HG02943 (cell line): Measurements from ENCODE around the gene ATP13A2.
"Not testable (repeated sequence)": the region's sequence is repeated elsewhere in the genome, so short reads cannot be mapped to it uniquely, and the experiment has no call there.

Experiments
- ATAC-seq: cut with Tn5 transposase; IDR thresholded peaks from one replicate; pipeline ENCODE4 v1.9.1; 2021; ENCODE audit warnings: mild to moderate bottlenecking, low read depth, moderate library complexity; ENCODE audit not compliant: unreplicated experiment

The ATP13A2 gene

GRCh38 chr1:16966282-16966681, 45.4 kb downstream of the ATP13A2 start:
- no peak for ATAC-seq

- no peak for ATAC-seq
These were observed 46.2 kb downstream of the ATP13A2 start for GRCh38 chr1:16965486-16966067.

GRCh38 chr1:16964169-16964568, 47.6 kb downstream of the ATP13A2 start:
- ATAC-seq, result not testable (repeated sequence)

DNA sequence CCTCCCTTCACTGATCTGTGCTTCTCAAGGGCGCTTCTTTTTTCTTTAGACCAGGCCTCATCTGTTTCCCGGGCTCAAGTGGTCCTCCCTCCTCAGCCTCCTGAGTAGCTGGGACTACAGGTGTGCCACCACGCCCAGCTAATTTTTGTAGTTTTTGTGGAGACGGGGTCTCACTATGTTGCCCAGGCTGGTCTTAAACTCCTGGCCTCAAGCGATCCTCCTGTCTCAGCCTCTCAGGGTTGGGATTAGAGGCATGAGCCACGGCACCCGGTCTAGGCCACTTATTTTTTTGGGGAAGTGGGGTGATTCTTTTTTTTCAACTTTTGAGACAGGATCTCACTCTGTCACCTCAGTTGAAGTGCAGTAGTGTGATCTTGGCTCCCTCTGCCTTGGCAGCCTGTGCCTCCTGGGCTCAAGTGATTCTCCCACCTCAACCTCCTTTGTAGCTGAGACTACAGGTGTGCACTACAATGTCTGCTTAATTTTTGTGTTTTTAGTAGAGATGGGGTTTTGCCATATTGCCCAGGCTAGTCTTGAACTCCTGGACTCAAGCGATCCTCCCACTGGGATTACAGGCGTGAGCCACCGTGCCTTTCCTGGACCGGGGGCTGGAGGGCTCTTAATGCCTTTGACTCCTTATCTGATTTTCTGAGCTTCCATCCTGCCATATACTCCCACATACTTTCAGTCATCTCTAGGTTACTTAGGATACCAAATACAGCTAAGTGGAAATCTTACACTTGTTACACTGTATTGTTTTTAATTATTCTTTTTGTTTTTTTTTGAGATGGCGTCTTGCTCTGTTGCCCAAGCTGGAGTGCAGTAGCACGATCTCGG, 50.2 kb downstream of the ATP13A2 start:
- no peak for ATAC-seq

DNA sequence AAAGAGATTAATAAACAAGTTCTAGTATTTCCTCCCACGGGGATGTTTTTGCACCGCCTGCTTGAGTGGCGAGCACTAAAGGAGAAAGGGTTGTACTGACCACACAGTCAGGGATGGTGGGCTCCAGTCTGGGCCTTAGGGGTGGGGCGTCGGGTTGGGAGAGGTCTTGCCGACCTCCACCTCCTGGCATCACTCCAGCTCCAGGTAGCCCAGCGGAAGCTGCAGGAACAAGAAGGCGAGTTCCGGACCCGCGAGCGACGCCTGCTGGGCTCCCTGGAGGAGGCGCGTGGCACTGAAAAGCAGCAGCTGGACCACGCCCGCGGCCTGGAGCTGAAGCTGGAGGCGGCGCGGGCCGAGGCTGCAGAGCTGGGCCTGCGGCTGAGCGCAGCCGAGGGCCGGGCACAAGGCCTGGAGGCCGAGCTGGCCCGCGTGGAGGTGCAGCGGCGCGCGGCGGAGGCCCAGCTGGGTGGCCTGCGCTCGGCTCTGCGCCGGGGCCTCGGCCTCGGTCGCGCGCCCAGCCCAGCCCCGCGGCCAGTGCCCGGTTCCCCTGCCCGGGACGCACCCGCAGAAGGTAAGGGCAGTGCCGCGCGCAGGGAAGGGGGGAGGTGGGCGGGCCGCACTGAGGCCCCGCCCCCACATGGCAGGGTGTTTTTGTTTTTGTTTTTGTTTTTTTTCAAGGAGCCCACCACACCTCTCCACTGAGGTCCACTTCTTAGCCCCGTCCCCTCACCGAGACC, 51.0 kb downstream of the ATP13A2 start:
- ATAC-seq, result peak; percentile 65

- no peak for ATAC-seq
These were observed 53.3 kb downstream of the ATP13A2 start for GRCh38 chr1:16958475-16958874.

DNA sequence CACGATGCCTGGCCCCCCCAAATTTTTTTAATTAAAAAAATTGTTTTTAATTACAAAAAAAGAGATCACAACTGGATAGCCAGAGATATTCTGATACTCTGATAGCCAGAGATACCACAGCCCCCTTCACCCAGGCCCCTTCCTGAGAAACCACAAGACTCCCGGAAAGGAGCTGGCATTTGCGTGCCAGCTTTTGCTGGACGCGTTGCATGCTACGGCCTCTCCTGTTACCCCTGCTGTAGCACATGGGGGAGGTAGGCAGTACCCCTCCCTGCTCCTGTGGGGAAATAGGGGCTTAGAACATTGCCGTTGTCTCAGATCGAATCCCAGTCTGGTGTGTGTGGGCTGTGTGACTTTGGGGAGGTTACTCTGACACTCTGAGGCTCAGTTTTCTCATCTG, 54.0 kb downstream of the ATP13A2 start:
- no peak for ATAC-seq

- ATAC-seq, result no peak
These were observed 55.0 kb downstream of the ATP13A2 start for GRCh38 chr1:16956775-16957174.

- ATAC-seq, result no peak
These were observed 56.5 kb downstream of the ATP13A2 start for GRCh38 chr1:16955186-16955585.

DNA sequence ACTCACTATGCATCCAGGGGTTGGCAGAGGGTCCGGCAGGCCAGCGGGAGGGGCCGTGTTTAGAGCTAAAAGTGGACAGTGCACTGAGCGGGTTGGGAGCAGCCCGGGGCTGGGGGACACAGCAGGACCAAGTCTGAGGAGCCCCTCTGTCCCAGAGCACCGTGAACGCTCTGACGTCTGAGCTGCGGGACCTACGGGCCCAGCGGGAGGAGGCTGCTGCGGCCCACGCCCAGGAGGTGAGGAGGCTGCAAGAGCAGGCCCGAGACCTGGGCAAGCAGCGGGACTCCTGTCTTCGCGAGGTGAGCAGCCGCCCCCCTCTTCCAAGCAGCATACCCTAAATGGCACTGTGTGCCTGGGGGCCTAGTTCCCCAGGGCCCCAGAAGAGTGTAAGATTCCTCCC, 57.1 kb downstream of the ATP13A2 start:
- ATAC-seq, result no peak

DNA sequence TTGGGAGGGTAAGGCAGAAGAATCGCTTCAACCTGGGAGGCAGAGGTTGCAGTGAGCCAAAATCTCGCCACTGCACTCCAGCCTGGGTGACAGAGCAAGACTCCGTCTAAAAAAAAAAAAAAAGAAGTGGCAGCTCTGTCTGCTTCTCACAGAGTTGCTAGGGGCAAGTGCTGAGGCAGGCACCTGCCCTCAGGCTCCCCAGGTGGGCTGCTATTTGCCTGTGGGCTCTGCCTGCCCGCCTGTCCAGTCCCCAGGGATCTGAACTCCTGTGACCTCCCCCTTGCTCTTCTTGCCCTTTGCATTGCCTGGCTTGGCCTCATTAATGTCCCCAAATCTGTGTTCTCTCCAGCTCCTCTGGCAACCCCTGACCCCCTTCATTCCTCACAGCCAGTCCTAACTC, 59.4 kb downstream of the ATP13A2 start:
- not testable (repeated sequence) for ATAC-seq

GRCh38 chr1:16949026-16949425, 62.7 kb downstream of the ATP13A2 start:
- not testable (repeated sequence) for ATAC-seq

- not testable (repeated sequence) for ATAC-seq
These were observed 63.3 kb downstream of the ATP13A2 start for GRCh38 chr1:16948282-16948891.

- no peak for ATAC-seq
These were observed 65.1 kb downstream of the ATP13A2 start for GRCh38 chr1:16946646-16947045.

- ATAC-seq, result not testable (repeated sequence)
These were observed 65.5 kb downstream of the ATP13A2 start for GRCh38 chr1:16946185-16946584.

GRCh38 chr1:16945512-16945911, 66.2 kb downstream of the ATP13A2 start:
- ATAC-seq, result not testable (repeated sequence)

GRCh38 chr1:16944038-16944437, 67.7 kb downstream of the ATP13A2 start:
- ATAC-seq, result no peak

DNA sequence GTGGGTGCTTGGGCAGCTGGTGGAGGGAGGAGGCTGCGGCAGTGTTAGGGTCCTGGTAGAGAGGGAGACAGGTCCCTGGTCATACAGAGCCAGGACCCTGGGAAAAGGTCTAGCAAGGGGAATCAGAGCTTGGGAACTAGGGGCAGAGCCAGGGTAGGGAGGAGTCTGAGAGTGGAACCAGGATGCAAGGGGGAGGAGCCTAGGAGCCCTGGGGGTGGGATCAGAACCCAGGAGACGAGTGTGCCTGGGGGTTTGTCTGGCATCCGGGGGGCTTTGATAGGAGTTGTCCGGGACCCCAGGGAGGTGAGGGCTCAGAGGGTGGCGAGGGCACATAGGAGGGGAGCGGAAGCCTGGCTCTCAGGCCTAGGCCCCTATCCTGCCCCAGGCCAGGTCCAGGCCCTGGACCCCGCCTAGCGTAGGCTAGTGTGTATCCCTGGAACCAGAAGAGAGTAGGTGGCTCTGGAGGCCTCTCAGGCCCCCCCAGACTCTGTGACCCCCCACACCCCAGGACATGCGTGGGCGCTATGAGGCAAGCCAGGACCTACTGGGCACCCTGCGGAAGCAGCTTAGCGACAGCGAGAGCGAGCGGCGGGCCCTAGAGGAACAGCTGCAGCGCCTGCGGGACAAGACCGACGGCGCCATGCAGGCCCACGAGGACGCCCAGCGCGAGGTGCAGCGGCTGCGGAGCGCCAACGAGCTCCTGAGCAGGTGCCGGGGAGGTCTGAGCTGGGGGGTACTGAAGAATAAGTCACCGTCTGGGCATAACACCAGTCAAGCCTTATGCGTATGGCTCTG, 72.1 kb downstream of the ATP13A2 start:
- ATAC-seq, result not testable (repeated sequence)

- no peak for ATAC-seq
These were observed 73.1 kb downstream of the ATP13A2 start for GRCh38 chr1:16938351-16939321.
